HG03135 (cell line): ENCODE measurements around the gene PTPRG.

Experiments used
- ATAC-seq: cut with Tn5 transposase; IDR thresholded peaks from one replicate; pipeline ENCODE4 v1.9.1; 2021; ENCODE audit warnings: mild to moderate bottlenecking, moderate library complexity; ENCODE audit not compliant: unreplicated experiment

The PTPRG gene

DNA sequence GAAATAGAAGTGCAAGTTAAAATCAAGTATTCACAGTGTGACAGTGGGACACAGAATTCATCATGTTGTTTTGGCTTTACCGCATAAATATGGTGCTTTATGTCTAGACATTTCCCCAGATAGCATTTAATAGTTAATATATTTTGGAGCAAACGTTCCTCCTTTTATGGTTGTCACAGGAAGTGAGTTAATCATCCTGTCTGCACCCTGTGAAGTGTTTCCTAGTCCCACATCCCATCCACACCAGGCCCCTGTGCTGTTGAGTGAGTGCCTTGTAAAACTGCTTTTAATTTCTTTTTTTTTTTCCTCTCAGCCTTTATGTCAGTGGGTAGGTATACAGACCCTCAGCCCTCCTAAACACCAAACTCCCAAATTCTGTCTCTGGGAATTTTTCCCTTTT is 418.3 kb downstream of the PTPRG start:
- no peak for ATAC-seq

DNA sequence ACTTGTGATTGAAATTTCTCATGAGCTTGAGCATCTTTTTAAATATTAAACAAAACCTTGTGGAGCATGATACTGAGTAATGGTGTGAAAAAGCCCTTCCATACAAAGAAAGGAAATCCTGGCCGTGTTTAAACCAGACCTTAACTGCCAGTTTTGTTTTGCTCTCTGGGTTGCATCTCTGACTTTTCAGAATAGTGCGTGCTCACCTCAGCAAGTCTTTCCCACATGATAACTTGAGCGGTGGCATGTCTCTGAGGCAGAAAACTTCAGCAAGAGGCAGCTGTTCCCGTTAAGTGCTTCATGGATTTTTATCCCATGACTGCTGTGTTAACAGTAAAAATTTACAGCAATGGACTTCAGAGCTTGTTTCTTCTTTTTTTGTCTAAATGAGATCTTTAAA is 418.7 kb downstream of the PTPRG start:
- no peak for ATAC-seq

DNA sequence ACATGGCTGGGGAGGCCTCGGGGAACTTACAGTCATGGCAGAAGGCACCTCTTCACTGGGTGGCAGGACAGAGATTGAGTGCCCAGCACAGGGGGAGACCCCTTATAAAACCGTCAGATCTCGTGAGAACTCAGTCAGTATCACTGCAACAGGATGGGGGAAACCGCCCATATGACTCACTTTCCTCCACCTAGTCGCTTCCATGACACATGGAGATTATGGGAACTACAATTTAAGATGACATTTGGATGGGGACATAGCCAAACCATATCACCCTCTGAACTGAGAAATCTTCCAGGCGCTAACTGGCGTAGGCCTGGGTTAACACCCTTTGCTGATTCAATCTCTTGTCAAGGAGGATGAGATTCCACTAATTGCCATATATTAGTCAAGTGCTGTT is 419.7 kb downstream of the PTPRG start:
- no peak for ATAC-seq

DNA sequence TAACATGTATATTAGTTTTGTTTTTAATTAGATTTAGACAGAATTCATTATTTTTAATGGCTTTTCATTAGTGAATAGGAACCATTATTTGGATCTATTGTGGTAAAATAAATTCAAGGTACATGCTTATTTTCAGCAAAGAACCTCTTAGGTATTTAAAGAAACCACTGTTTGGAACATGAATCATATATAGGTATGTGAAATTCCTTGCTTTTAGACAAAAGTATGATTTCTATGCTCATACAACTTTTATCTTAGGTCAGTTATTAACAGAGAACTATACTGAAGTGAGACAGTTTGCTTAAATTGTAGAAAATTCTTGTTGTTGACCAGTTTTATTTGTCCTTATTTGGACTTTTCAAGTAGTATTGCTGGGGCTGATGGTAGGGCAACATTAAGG is 422.1 kb downstream of the PTPRG start:
- ATAC-seq, result no peak

DNA sequence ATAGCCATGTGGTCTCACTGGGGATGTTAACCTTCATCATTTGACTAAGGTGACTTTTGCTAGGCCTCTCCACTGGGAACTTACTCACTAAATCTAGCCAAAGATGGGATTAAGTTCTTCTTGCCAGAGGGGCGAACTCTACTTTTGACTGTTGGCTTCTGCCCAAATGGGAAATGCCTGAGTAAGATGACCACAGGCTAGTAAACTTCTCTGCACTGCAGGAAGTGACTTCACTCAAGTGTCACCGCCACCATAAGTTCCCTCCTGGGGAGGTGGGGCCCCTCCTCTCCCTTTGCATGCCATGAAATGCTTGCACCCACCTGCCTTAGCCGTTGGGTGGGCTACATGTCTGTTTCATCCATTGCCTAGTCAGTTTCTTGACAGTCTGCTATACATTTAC is 423.6 kb downstream of the PTPRG start:
- no peak for ATAC-seq

DNA sequence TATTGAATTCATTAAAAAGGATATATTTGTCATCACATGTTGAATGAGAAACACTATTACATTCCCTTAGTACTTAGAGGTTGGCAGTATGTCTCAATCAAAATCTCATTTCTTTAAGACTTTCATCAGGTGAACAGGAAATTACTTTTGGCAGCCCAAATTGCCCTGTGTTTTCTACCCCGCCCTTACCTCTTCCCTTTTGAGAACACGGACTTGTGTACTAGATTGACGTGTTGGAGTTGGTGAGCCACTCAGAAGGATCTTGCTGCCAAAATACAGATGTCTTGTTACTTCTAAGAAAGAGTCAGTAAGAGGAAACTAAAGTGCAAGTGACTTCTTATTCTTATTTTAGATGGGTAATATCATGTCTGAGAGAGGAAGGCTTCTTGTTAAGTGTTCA is 425.1 kb downstream of the PTPRG start:
- no peak for ATAC-seq

DNA sequence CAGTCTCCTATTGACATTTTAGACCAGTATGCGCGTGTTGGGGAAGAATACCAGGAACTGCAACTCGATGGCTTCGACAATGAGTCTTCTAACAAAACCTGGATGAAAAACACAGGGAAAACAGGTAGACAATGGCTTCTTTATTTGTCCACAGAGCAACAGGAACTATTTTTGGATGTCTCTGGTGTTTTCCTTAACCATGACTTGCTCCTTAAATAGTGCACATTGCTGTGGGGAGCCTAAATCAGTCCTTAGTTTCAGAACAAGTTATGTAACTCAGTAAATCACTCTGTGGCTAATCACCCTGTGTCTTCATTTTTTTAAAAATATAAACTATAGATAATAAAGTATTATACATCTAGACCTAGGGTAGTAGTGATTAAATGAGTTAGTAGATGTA is 428.3 kb downstream of the PTPRG start:
- no peak for ATAC-seq

DNA sequence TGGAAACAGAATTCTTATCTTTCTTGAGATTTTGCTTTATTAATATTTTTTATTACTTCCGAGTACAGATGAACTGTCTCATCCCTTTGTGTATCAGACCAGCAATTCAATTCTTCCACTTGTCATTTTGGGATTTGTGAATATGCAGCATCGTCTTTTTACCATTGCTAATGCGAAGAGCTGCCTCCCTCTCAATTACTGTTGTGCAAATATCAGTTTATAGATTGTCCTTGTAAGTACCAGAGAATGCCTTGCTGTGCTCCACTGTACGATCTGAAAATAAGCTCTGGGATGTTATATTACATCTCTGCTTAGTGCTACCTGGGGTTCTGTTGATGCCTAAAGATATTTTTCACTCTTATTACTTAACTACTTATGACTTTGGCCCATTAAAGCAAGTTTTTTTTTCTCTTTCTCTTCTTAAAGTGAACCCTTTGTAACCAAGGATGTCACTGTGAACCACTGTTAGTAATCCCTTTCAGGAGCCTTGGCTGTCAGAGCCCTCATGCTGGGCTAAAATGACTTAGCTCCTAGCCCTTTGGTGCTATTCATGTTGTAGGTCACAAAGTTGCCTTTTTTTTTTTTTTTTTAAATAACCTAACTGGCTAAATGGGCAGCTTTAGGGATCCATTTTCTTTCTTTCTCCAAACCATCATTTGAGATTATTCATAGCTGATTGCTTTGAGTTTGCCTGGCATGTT is 429.1 kb downstream of the PTPRG start:
- no peak for ATAC-seq

DNA sequence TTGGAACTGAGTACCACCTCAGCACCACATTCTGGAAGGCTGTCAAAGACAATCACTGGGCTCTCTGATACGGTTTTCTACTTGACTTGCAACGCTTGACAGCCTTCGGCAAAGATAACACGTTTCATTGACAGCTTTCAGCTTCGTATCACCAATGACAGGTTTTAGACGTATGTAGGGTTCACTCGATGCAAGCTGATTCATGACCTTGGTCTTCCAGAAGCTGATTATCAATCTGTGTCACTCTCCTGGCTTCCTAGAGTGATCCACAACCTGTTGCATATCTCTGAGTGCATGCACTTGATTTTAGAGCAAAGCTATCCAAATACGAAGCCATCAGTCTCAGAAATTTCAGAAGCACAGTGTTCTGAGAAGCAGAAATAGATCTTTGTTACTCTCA is 430.3 kb downstream of the PTPRG start:
- ATAC-seq, result no peak

DNA sequence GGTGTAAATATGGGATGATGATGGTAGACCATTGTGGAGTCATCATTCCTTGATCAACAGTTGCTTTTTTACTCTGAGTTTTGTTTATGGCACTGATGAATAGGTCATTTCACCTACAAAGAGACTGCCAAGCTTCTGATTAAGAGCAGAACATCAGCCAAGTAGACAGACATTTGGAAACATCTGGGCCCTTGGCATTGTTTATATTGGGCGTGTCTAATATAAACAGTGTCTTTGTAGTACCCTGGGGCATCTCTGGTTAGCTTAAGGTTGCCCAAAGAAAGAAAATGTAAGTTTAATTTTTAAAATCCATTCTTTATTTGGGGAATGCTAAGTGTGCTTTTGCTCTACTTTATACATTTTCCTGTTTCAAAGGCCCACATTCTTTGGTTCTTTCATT is 435.0 kb downstream of the PTPRG start:
- ATAC-seq, result no peak

DNA sequence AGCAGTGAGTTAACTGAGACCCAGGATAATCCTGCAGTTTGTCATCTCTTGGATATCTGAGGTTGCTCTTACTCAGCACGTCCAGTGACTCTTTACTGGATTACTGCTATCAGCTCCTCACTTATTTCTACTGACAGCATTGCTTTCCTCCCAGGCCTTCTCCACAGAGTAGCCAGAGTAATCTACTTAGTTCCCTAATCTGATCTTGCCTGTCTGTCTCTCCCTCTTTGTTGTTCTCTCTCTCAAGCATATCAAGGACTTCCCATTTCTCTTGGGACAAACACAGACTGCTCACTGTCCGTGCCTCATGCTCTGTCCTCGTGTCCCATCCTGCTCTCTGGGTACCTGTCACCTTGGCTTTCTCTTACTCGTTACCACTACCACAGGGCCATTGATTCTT is 435.7 kb downstream of the PTPRG start:
- ATAC-seq, result no peak

DNA sequence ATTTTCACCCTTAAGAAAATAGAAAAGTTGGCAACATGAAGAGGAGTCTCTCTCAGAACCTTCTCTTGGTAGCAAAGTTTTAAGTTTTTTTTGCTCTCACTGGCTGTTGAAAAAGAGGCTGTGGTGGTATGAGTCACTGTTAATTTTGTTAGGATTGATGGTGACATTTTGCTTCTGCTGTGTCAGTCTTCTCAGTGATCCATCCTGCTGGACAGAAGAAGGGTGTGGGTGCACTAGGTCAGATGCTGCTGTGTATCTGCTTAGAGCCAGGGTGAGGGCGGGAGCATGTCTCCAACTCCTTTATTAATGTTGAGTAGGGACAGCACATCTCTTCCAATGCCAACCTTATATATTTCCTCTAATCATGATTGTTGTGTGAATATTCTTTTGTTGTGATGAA is 442.5 kb downstream of the PTPRG start:
- ATAC-seq, result no peak

DNA sequence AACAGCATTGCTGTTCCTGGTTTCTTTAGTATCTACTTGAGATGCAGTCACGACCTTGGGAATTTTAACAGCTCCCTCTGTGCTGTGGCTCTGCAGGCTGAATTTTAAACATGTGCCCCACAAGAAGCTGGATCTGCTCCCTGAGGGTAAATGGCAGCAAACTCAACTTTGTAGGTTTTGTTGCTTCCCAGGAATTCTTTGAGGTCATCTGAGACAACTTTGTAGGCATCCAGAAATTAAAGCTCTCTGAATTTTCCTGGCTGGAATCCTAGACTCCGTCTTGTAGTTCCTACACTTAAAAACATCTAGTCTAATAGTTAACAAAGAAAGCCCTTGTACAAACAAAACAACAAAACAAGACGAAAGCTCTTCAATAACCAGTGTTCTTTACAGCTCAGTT is 445.7 kb downstream of the PTPRG start:
- no peak for ATAC-seq

DNA sequence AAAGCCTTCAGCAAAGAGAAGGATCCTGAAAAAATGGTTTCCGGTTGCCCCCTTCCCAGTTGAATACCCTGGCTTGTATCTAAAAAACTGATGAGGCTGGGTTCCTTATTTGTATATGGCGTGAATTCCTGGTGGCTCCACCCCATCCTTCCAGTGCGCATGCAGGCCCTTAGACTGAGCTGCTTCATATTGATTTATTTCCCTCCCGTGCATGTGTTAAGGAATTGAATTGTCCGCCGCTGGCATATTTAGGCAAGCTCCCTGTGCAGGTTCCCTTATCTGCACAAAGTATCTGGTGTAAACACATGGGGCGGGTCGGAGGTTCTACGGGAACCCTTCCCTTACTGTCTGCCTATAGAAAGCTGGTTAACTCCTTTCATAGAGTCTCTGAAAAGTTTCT is 449.6 kb downstream of the PTPRG start:
- ATAC-seq, result no peak

DNA sequence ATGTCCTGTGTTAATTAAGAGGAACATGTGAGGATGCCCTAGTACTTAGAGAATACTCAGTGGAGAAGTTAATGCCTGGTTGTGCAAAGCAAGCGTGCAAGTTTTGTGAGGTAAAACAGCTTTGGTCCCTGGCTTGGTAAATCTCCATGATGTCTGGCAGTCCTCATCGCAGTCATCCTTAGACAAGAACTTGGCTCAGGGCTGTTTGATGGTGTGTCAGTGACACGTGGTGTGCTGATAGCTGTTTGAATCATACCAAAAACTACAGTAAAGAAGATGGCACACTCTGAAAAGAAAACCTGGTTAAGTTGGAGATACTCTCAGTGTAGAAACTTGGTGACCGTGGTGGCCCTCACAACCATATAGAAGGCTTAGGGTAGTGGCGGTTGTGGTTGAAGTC is 450.3 kb downstream of the PTPRG start:
- no peak for ATAC-seq

DNA sequence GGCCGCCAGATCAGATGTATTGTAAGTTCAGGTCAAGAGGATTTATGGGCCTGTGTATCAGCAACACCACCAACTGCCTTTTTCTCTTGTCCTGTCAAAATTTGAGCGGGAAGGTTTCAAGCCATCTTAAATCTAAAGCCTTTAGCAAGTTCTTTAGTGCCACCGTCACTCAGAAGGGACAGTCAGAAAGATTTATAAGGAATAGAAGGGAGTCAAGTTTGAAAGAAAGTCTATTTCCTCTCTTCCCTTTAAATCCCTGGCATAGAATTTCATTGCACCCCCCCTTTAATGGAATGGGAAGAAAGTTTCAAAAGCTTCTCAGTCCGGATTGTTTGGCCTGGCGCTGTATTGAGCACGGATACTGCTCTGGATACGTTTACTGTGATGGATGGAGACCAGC is 452.6 kb downstream of the PTPRG start:
- no peak for ATAC-seq

DNA sequence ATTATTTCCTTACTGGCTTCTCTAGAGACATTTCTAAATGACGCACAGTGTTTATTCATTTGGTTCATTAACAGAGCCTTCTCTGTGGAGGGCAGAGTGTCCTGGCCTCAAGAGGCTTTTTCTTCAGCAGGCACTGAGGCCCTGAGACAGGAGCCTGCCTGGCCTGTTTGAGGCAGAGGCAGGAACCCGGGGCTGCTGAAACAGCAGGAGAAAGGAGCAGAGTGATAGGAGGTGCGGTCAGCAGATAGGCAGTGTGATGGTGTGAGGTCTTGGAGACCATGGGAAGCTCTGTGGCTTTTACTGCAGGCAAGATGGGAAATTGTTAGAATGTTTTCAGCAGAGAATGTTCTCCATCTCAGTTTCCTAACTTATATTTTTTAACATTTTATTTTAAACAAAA is 453.7 kb downstream of the PTPRG start:
- no peak for ATAC-seq

DNA sequence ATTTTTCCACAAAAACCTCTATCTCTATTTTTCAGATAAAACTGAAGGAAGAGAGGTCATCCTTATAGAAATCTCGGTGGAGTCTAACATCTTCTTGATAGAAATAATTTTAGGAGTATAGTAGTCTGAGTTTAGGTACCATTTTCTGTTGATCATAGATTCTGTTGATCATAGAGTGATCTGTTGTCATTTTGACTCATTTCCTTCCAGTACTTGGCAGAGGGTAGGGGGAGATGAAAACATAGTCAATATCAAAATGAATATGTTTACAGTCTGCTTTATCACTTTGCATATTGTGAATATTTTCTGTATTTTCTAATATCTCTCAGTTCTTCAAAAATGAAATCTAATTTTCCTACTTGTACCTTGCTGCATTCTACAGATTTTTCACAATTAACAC is 458.5 kb downstream of the PTPRG start:
- ATAC-seq, result no peak

DNA sequence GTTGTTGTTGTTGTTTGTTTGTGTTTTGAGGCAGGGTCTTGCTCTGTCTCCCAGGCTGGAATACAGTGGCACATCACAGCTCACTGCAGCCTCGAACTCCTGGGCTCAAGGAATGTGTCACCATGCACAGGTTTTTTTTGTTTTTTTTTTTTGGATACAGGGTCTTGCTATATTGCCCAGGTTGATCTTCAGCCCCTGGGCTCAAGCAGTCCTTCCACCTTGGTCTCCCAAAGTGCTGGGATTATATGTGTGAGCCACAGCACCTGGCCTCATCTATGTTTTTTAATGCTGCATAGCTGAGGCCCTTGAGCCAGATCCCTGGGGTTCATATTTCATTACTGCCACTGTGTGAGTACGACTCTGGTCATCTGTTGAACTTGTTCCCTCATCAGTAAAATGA is 459.3 kb downstream of the PTPRG start:
- no peak for ATAC-seq

DNA sequence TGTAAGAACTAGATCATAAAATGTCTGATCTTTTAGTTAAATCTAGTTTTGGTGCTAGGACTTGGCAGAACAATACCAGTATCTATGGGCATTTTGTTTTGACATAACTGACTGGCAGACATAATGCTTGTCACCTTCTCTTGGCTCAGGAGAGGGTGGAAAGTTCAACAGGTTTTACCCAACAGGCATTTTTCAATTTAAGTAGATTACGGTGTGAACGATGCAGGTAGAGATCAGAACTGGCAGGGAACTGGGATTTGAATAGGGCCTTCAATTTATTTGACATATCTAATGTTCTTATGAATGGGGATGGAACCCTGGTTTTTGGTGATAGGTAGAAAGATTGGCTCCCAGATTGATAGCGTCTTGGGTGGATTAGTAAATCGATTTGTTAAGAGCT is 460.9 kb downstream of the PTPRG start:
- no peak for ATAC-seq

DNA sequence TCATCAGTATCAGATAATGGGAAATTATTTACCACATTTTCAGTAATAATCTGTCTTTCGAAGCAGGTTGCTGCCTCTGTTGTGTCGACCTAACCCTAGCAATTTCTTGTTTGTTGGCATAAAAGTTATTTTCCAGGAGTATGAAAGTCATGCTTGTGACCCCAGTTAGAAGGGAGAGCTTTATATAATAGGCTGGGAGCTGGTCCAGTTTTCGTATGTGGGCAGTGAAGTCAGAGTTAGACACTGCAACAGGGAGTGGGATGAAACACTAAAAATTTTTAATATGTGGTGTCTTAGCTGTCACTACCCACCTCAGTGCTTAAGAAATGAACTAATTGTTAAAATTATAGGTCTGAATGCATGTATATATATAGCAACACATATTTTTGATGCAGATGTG is 463.5 kb downstream of the PTPRG start:
- ATAC-seq, result no peak

DNA sequence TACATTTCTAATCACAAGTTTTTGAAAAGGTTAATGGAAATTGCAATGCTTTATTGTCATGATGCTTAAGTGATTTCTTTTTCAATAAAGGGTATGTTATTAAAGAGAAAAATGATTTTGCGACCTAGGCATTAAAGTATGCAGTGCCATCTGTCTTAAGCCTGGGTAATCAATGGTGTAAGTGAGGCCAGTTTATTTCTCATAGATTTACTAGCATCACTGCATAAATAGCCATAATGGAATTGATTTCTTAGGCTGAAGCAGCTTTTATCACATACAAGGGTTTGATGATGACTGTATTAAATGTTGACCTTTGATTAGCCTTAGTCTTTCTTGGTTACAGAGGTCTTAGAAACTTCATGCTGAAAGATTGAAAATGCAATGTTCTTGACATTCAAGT is 464.5 kb downstream of the PTPRG start:
- ATAC-seq, result no peak

DNA sequence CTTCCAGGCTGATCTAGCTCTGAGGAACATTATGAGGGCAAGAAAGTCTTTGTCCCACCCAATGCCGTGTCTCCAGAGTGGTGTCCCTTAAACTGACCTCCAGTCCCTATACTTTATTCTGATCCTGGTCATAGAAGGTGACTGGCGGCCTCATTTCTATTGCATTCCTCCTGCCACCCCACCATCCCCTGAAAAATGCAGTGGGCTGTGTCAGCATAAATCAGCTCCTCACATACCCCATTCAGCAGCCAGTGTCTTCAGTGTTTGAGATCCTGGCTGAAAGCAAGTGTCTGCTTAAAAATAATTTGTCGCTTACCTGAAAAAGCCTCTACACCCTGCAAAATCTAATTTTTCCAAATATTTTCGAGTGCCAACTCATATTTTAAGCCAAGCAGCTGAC is 465.9 kb downstream of the PTPRG start:
- ATAC-seq, result no peak

DNA sequence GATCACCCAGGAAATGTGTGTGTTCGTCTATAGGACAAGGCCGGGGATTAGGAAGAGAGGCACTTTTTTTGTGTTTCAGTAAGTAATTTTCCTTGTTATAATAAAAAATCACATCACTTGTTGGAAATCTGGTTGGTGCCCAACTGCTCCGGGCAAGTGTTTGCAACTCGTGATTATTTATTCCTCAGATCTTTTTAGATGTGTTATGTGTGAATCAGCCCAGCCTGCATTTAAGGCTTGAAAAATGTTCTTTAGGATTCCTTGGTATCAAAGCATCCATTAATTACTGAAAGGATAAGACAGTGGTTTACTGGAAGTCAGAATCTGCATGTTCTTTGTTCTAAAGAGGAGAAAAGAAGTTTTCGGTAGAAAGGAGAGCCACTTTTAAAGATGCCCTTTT is 466.4 kb downstream of the PTPRG start:
- no peak for ATAC-seq
